GM10266 (cell line): Measurements from ENCODE around the gene AXIN2.

ENCODE experiments used
- DNase-seq: peaks from one replicate; pipeline ENCODE4 v3.0.0; 2012; ENCODE audit errors: extremely low spot score
- CTCF ChIP-seq: IDR thresholded peaks from 2 replicates; pipeline ENCODE4 v1.5.1; 2012; ENCODE audit warnings: mild to moderate bottlenecking, low read depth; ENCODE audit not compliant: control insufficient read depth, insufficient read depth; ENCODE audit errors: missing control alignments

AXIN2 gene

DNA sequence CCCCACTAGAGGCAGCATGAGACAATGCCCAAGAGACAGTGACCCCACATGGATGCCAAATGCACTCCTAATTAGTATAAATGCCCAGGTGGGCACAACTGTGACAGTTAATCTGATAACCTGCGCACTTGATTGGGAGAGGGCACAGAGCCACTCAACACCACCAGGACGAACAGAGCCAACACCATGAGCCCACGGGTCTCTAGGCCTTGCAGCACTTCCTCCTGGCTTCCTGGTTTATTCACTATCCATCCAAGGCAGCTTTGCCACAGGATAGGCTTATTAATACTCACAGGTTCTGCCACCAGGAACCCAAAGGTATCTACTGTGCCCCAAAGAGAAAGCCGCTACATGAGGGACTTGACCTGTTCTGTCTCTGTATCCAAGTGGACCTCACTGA lies 14.9 kb downstream of the AXIN2 start:
- DNase-seq = no peak
- TF ChIP-seq CTCF = no peak

DNA sequence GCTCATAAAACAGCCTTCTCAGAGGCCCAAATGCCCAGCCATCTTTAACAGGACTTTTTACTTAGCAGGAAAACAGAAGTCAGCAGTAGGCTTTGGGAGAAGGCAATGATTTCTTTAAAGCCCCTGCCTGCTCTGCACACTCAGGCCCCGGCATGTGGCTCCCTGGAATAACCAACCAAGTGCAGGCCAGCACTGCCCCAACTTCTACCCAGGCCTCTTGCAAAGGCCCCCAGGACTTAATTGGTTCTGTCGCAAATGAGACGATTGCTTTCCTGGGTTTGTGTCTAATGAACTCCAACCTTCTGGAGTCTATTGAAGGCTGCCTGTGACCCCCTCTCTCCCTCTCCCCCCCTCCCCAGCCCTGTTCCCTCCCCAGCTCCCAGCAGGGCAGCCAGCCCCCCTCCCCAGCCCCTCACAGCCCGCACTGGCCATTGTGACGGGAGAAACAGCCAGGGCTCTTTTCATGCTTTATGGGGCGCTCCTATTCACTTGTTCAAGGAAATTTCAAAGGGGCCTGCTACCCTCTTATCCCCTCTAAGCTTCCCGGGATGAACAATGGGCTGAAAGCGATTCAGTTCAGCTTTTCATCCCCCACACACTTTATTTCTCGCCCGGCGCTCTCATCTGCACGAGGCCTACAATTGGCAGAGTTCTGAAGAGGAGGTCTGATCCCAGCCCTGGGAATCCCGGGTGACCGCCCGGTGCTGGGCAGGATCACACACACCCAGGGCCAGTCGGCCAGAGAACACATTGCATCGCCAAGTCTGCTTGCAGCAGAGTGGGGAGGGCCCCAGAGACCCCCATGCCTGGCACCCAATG lies 15.5 kb downstream of the AXIN2 start:
- no peak for TF ChIP-seq CTCF
- DNase-seq = no peak

GRCh38 chr17:65544672-65545071 lies 16.8 kb downstream of the AXIN2 start:
- no peak for DNase-seq
- TF ChIP-seq CTCF = no peak

DNA sequence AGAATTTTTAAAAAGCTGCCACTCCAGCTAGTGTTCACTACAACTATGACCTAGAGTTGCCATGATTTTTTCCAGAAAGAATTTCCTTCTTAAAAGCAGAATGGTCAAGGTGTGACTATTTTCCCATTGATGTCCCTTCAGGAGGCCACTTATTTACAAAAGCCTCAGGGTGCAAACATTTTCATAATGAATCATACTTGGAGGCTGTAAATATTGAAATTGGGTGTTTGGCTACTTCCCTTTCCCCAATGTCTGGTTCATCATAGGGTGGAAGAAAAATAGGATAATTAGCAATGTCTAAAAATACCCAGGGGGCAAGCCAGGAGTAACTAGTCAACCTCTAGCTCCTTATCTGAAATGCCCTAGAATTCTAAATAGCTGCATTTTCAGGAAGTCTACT lies 18.8 kb downstream of the AXIN2 start:
- DNase-seq = no peak
- no peak for TF ChIP-seq CTCF

DNA sequence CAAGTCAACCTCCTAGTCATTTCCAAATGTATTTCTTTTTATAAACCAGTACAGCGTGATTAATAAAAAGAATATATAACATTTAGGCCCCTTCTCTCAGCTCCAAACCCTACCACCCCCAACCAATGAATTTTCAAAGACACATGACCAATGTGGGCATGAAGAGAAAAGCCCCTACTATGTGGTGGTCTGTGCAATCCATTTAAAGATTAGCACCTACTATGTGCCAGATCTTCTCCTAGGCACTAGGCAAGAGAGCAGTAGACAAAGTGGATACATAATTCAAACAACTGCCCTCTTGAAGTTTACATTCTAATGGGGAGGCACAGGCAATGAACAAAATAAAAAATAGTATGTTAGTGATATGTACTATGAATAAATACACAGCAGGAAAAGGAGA lies 19.4 kb downstream of the AXIN2 start:
- DNase-seq = no peak
- TF ChIP-seq CTCF = no peak

DNA sequence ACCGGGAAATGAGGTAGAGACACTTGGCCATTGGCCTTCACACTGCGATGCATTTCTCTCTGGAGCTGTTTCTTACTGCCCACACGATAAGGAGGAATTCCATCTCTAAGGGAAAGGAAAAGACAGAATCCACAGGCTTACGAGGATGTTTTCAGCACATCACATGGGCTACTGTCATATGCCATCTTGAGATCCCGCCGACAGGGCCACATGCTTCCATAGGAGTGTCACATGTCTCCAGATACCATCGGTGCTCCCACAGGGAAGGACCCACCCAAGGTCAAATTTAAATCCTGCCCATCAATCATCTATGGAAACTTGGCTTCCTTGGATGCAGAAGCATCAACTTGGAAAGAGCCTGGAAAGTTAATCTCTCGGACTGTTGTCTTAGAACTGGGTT lies 20.0 kb downstream of the AXIN2 start:
- DNase-seq = no peak
- no peak for TF ChIP-seq CTCF

DNA sequence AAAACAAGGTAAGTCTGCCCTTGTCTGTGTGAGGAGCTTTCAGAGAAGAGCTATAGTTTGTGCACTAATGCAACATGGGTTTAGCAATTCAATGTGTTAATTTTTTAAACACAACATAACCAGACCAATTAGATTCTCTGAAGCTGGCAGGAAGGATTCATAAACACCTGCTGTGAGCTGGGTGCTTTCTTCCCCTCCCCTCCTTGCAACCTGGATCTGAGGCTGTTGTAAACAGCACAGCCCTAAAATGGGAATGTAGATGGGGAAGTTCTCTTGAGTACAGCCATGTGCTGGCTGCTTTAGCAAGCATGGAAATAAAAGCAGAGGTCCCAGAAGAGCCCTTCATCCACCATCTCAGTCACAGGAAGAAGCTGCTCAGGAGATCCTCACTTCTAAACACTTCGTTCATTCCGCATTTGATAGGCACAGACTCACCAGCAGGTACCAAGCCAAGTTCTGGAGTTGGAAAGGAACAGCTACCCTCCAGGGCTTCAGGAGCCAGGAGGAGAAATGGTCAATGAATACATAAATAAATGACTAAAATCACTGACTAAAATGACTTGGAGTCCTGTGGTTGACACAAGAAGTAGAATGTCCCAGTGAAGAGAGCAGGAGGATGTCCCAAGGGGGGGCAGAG lies 21.7 kb downstream of the AXIN2 start:
- no peak for DNase-seq
- TF ChIP-seq CTCF = no peak
